Transverse colon (tissue), 4 donors: ENCODE measurements around the gene ACO1. TPM values are rescaled to one million over a fixed set of nuclear protein-coding genes. Genes with fewer than 3 reads are reported as not detected.

ENCODE experiments used
- DNase-seq: peaks from one replicate; pipeline ENCODE4 v3.0.0-alpha.2; 2019
- H3K27ac ChIP-seq, 4 donors: fragments of 200-600 bp; sonication (generic); 2 replicates each; pipeline ENCODE4 v1.5.1; 2016 to 2018; ENCODE audit warnings: inconsistent platforms in 4 of 4
- H3K27me3 ChIP-seq: fragments of 200-600 bp; sonication (generic); 2 replicates; pipeline ENCODE4 v1.5.1; 2017; ENCODE audit warnings: inconsistent platforms
- H3K36me3 ChIP-seq, 4 donors: fragments of 200-600 bp; sonication (generic); 2 replicates each; pipeline ENCODE4 v1.5.1; 2017 to 2019; ENCODE audit warnings: inconsistent platforms in 4 of 4
- H3K4me1 ChIP-seq, 4 donors: fragments of 200-600 bp; sonication (generic); 2 replicates each; pipeline ENCODE4 v1.5.1; 2017 to 2020; ENCODE audit warnings: inconsistent platforms in 4 of 4
- H3K4me3 ChIP-seq, 4 donors: fragments of 200-600 bp; sonication (generic); 1 replicate in 1 of 4; 2 replicates in 3 of 4; pipeline versions ENCODE4 v1.5.1 to v1.6.1; 2017 to 2019; ENCODE audit warnings: inconsistent platforms in 4 of 4
- H3K9me3 ChIP-seq, 2 donors: fragments of 200-600 bp; sonication (generic); 2 replicates each; pipeline ENCODE4 v1.5.1; 2017 to 2019; ENCODE audit warnings: inconsistent platforms in 2 of 2
- CTCF ChIP-seq, 5 experiments: fragments of 200-600 bp in 3 of 5; fragments of 450-650 bp in 2 of 5; sonication (generic) in 3 of 5; IDR thresholded peaks; 1 replicate in 2 of 5; 2 replicates in 3 of 5; pipeline ENCODE4 v1.5.1; 2016 to 2017; ENCODE audit warnings: antibody characterized with exemption in 5 of 5, inconsistent platforms in 3 of 5, mild to moderate bottlenecking in 2 of 5, moderate library complexity in 1 of 5
- EP300 ChIP-seq: sonication (generic); formaldehyde crosslinking; IDR thresholded peaks from one replicate; pipeline ENCODE4 v1.6.1; 2017; ENCODE audit warnings: antibody characterized with exemption, low read depth
- POLR2A ChIP-seq: fragments of 450-650 bp; IDR thresholded peaks from one replicate; pipeline ENCODE4 v1.6.1; 2016; ENCODE audit warnings: antibody characterized with exemption, mild to moderate bottlenecking, moderate library complexity
- POLR2AphosphoS5 ChIP-seq, 3 donors: sonication (generic); formaldehyde crosslinking; IDR thresholded peaks; one replicate each; pipeline ENCODE4 v1.6.1; 2016; ENCODE audit warnings: antibody characterized with exemption in 3 of 3
- WGBS, 2 donors: methylation state at CpG; one replicate each; pipeline ENCODE4 v1.1.5; 2018; ENCODE audit warnings: low coverage in 1 of 2; 5-methylcytosine and 5-hydroxymethylcytosine counted together
- in situ Hi-C, 4 donors: fragments of 200-750 bp; cut with MboI; loops; one replicate each; pipeline versions ENCODE4 v1.15.0 to v1.15.1; 2017; ENCODE audit warnings: low sequenced_read_pairs in 3 of 4, low pct_ligation_motif_present in 1 of 4, low pct_unique_long_range_greater_than_20kb in 1 of 4
- intact Hi-C: fragments of 100-400 bp; cut with DNase I; formaldehyde crosslinking; loops from one replicate; pipeline ENCODE4 v1.15.1; 2023; ENCODE audit warnings: low total_unique reads
- total RNA-seq, 4 donors: library from RNA; depleted of rRNA; stranded (reverse); fragments of >200 nt; gene quantifications; one replicate each; pipeline ENCODE4 v1.1.0, GENCODE V29; 2016

Gene ACO1
- total RNA-seq, 4 donors from 2014 or later: 10.1 to 34.5 (median 27.3) TPM

GRCh38 chr9:32378496-32378895 is 5.9 kb upstream of the ACO1 start:
- H3K4me3 ChIP-seq: no peak overlapping the region
- TF ChIP-seq CTCF (IDR thresholded peaks at IDR 0.05): peak; percentile 68 to 80 (median 72)
- TF ChIP-seq POLR2A: no peak
- no peak for TF ChIP-seq POLR2AphosphoS5 (IDR thresholded peaks at IDR 0.05)
- intact Hi-C loops: loop anchor here (5.0 kb wide), 1 partner anchor 589 kb away; no protein-coding TSS in a partner anchor
- in situ Hi-C loops: loop anchor here (10.0 to 25.0 kb wide), 3 partner anchors 584 to 609 kb away; no protein-coding TSS in a partner anchor
- H3K36me3 ChIP-seq: no peaks in the 10 kb centered on the region
- peaks cover 9% of the 10 kb centered on the region for H3K27me3 ChIP-seq
- DNase-seq: no peak
- no peak overlapping the region for H3K27ac ChIP-seq
- no peaks in the 10 kb centered on the region for H3K9me3 ChIP-seq
- peaks cover 0 to 8% (median 1%) of the 10 kb centered on the region in 4 donors for H3K4me1 ChIP-seq
- WGBS, 2 donors: 0 to 2% methylated on average over 3 of the region's 3 CpGs

- 7 to 11% methylated on average over 5 of the region's 5 CpGs for WGBS, 2 donors
- intact Hi-C loops (loop anchor here (5.0 kb wide), 1 partner anchor 588 kb away; no protein-coding TSS in a partner anchor), in situ Hi-C loops (loop anchor here (10.0 to 25.0 kb wide), 3 partner anchors 583 to 608 kb away; no protein-coding TSS in a partner anchor)
- Histone ChIP-seq H3K4me3 (no peak overlapping the region), H3K4me1 (peaks cover 0 to 11% (median 6%) of the 10 kb centered on the region in 4 donors), H3K9me3 (no peaks in the 10 kb centered on the region), H3K27ac (no peak overlapping the region), H3K36me3 (no peaks in the 10 kb centered on the region), H3K27me3 (peaks cover 9% of the 10 kb centered on the region)
- TF ChIP-seq EP300 (no peak), POLR2AphosphoS5 (IDR thresholded peaks at IDR 0.05) (no peak), CTCF (IDR thresholded peaks at IDR 0.05) (peak; percentile 62 to 85 (median 67)), POLR2A (no peak)
- DNase-seq: peak; percentile 22
These were observed 5.3 kb upstream of the ACO1 start for GRCh38 chr9:32378993-32379729.

GRCh38 chr9:32380944-32381343 is 3.5 kb upstream of the ACO1 start:
- Histone ChIP-seq H3K36me3 (no peaks in the 10 kb centered on the region), H3K4me3 (no peak overlapping the region), H3K9me3 (no peaks in the 10 kb centered on the region), H3K27me3 (peaks cover 9% of the 10 kb centered on the region), H3K27ac (no peak overlapping the region), H3K4me1 (peaks cover 0 to 16% (median 14%) of the 10 kb centered on the region in 4 donors)
- 81 to 94% methylated on average over 2 to 3 of the region's 3 CpGs for WGBS, 2 donors
- TF ChIP-seq POLR2A: no peak
- TF ChIP-seq EP300: no peak
- no peak for TF ChIP-seq POLR2AphosphoS5 (IDR thresholded peaks at IDR 0.05)
- no peak for TF ChIP-seq CTCF (IDR thresholded peaks at IDR 0.05)
- in situ Hi-C loops: loop anchor here in 3 of 4 donors (5.0 to 25.0 kb wide), 5 partner anchors 51 to 606 kb away; partner anchors contain the start of gene NDUFB6 (in 1 of the 3)
- intact Hi-C loops: loop anchor here (5.0 kb wide), 1 partner anchor 51 kb away; no protein-coding TSS in a partner anchor
- no peak for DNase-seq

- intact Hi-C loops (loop anchor here (5.0 kb wide), 1 partner anchor 50 kb away; no protein-coding TSS in a partner anchor), in situ Hi-C loops (loop anchor here in 3 of 4 donors (5.0 to 25.0 kb wide), 5 partner anchors 50 to 605 kb away; partner anchors contain the start of gene NDUFB6 (in 1 of the 3))
- Histone ChIP-seq H3K36me3 (no peaks in the 10 kb centered on the region), H3K4me3 (no peak overlapping the region), H3K4me1 (peaks cover 0 to 21% (median 15%) of the 10 kb centered on the region in 4 donors), H3K9me3 (no peaks in the 10 kb centered on the region), H3K27ac (no peak overlapping the region), H3K27me3 (peaks cover 9% of the 10 kb centered on the region)
- no peak for DNase-seq
- TF ChIP-seq POLR2A: no peak
- no peak for TF ChIP-seq EP300
- TF ChIP-seq POLR2AphosphoS5 (IDR thresholded peaks at IDR 0.05): no peak
- no peak for TF ChIP-seq CTCF (IDR thresholded peaks at IDR 0.05)
- 78 to 81% methylated on average over 12 to 14 of the region's 14 CpGs for WGBS, 2 donors
These were observed 1.7 kb upstream of the ACO1 start for GRCh38 chr9:32382565-32383320.
